Measurements from ENCODE around the gene HERC2.

Gene HERC2

DNA sequence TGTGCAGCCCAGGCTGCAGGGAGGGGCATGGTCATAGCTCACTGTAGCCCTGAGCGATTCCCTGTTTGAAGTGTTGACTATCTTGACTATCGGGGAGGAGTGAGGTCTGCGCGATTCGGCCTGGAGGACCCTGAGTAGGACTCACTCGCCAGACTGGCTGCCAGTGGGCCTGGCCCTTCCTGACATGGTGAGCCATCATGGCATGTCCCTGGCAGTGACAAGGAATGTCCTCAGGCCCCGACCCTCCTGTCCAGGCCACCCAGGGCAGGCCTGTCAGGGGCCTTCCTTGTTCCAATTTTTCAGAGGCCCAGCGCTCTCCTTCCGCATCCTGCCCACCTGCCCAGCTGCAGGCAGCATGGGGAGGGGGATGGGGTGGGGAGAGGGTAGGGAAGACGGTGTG is 217.7 kb downstream of the HERC2 start:
- peaks cover 56% of the 10 kb centered on the region for H3K27me3 ChIP-seq

DNA sequence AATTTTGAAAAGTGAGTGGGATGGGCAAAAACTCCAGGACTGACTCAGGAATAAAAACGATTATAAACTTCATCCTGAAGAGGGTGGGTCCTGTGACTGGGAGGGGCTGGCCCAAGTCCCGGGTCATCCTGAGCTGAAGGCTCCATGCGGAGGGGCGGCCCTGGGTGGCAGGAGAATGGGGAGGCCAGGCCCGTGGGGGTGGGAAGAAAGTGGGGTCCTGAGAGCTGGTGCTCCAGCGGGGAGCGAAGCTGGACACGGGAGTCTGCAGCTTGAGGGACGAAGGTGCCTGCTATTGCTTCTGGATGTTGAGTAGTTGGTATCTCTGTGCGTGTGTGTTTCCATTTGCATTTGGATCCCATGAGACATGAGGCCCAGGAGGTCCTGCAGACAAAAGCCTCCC is 218.1 kb downstream of the HERC2 start:
- H3K4me1 ChIP-seq = peaks cover 41% of the 10 kb centered on the region
- H3K36me3 ChIP-seq = no peaks in the 10 kb centered on the region
- no peaks in the 10 kb centered on the region for H3K9me3 ChIP-seq
- no peak overlapping the region for H3K27ac ChIP-seq
- peaks cover 60% of the 10 kb centered on the region for H3K27me3 ChIP-seq
- H3K4me3 ChIP-seq = no peak overlapping the region
- H4K20me1 ChIP-seq = peaks cover 23% of the 10 kb centered on the region
- no peak overlapping the region for H3K9ac ChIP-seq
- H3K4me2 ChIP-seq = no peak overlapping the region
- TF ChIP-seq Cebpa-rat (IDR thresholded peaks at IDR 0.05) = no peak

More for the DNA sequence above, 217.7 kb downstream of the HERC2 start:
- H3K4me3 ChIP-seq = no peak overlapping the region
- TF ChIP-seq Cebpa-rat (IDR thresholded peaks at IDR 0.05) = no peak
- no peak overlapping the region for H3K4me2 ChIP-seq
- H3K9ac ChIP-seq = no peak overlapping the region
- no peak overlapping the region for H3K27ac ChIP-seq
- H3K4me1 ChIP-seq = peaks cover 38% of the 10 kb centered on the region
- H3K9me3 ChIP-seq = no peaks in the 10 kb centered on the region
- H3K36me3 ChIP-seq = no peaks in the 10 kb centered on the region
- H4K20me1 ChIP-seq = peaks cover 26% of the 10 kb centered on the region

DNA sequence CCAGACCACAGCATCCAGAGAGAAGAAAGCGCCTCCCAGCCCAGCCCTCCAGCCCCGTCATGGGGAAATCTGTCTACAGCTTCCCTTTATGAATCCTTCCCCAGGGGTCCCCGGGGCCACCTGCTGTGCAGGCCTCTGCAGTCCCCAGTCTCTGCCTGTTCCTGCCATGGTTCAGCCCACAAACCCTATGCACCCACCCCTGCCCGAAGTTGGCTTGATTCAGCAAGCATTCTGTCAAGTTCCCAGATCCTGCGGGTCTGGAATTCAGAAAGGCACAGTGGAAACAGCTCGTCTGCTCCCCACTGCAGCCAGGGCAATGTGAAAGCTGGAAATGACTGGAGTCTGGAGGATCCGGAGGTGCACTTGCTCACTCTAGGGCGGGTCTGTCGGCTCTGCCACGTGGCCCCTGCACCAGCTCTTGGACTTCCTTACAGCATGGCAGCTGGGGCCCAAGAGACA is 220.0 kb downstream of the HERC2 start:
- H3K9me3 ChIP-seq = no peaks in the 10 kb centered on the region
- no peaks in the 10 kb centered on the region for H3K36me3 ChIP-seq
- no peak overlapping the region for H3K9ac ChIP-seq
- peaks cover 44% of the 10 kb centered on the region for H3K4me1 ChIP-seq
- H3K27me3 ChIP-seq = peaks cover 67% of the 10 kb centered on the region
- no peak overlapping the region for H3K27ac ChIP-seq
- H3K4me3 ChIP-seq = no peak overlapping the region
- no peak for TF ChIP-seq Cebpa-rat (IDR thresholded peaks at IDR 0.05)
- H4K20me1 ChIP-seq = peaks cover 30% of the 10 kb centered on the region
- H3K4me2 ChIP-seq = peak overlapping the region; percentile 36

DNA sequence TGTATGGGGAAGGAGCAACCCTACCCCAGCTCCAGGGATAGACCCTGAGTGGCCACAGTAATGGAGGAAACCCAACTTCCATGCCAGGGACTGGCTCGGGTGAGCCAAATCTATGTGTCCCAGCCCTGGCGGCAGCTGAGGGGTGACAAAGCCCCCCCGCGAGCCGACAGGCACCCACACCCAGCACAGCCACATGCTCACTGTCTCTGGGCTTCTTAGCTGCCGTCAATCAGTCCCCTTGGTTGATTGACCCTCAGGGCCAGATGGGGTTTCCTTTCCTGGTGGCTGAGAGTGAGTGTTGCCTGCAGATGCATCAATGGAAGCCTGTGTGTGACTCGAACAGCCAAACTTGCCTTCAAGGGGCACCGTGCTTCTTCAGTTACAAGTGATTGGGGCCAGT is 220.8 kb downstream of the HERC2 start:
- Histone ChIP-seq H3K4me2 (peak overlapping the region; percentile 36; the same call in 1 of the 2 replicates), H3K4me3 (no peak overlapping the region), H3K9ac (no peak overlapping the region), H3K9me3 (no peaks in the 10 kb centered on the region), H3K4me1 (peaks cover 44% of the 10 kb centered on the region), H4K20me1 (peaks cover 30% of the 10 kb centered on the region), H3K27me3 (peaks cover 67% of the 10 kb centered on the region), H3K36me3 (no peaks in the 10 kb centered on the region), H3K27ac (no peak overlapping the region)
- no peak for TF ChIP-seq Cebpa-rat (IDR thresholded peaks at IDR 0.05)

DNA sequence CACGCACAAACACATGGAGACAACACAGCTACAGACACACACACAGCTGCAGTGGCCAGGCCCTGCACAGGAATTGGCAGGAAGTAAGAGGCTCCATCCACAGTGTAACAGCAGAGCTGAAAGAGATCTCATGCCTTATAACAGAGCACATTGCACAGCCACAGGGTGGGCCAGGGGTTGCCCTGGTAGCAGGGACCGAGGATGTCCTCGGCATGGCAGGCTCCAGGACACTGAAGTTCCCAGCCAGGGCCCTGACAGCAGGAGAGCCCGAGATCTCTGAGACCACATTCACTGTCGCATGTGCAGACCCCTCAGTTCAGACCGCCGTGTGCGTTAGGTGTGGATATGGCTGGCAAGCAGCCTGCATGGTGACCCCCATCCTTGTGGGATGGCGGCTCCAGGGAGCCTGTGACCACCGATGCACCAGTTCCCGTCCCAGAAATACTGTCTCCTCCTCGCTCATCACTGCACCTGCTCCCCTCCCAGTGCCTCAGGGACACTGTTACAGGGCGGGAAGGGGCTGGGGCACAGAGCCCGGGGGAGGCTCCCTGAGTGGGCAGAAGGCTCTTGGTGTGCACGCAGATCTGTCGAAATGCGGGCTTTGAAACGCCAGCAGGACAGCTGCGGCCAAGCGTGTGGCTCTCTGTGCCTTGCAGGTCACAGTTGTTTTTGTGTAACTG is 221.3 kb downstream of the HERC2 start:
- Histone ChIP-seq H3K4me1 (peaks cover 43% of the 10 kb centered on the region), H4K20me1 (peaks cover 29% of the 10 kb centered on the region), H3K27ac (no peak overlapping the region), H3K9me3 (no peaks in the 10 kb centered on the region), H3K9ac (no peak overlapping the region), H3K36me3 (no peaks in the 10 kb centered on the region), H3K27me3 (peaks cover 67% of the 10 kb centered on the region), H3K4me3 (no peak overlapping the region), H3K4me2 (no peak overlapping the region)
- no peak for TF ChIP-seq Cebpa-rat (IDR thresholded peaks at IDR 0.05)

DNA sequence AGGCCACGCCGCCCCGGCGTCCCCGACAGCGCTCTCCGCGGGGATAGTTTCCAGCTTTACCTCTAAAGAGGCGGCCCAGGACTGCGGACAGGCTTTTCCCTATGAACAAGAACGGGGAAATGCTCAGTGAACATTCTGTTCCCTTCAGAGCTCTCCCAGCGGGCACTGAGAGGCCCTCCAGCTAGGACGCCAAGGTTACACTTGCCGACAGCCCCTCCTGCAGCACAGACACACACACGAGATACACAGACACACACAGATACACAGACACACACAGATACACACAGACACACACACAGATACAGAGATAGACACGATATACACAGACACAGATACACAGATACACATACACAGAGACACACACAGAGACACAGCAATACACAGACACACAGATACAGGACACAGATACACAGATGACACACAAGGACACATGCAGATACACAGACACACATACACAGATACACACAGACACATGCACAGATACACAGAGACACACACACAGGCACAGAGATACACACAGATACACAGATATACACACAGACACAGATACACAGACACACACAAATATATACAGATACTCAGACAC is 222.3 kb downstream of the HERC2 start:
- Histone ChIP-seq H3K27me3 (peaks cover 67% of the 10 kb centered on the region), H4K20me1 (peaks cover 39% of the 10 kb centered on the region), H3K4me1 (peaks cover 49% of the 10 kb centered on the region), H3K4me3 (peak overlapping the region; percentile 60), H3K9ac (no peak overlapping the region), H3K27ac (no peak overlapping the region), H3K9me3 (no peaks in the 10 kb centered on the region), H3K36me3 (no peaks in the 10 kb centered on the region), H3K4me2 (peak overlapping the region; percentile 92)
- TF ChIP-seq Cebpa-rat (IDR thresholded peaks at IDR 0.05) = no peak

DNA sequence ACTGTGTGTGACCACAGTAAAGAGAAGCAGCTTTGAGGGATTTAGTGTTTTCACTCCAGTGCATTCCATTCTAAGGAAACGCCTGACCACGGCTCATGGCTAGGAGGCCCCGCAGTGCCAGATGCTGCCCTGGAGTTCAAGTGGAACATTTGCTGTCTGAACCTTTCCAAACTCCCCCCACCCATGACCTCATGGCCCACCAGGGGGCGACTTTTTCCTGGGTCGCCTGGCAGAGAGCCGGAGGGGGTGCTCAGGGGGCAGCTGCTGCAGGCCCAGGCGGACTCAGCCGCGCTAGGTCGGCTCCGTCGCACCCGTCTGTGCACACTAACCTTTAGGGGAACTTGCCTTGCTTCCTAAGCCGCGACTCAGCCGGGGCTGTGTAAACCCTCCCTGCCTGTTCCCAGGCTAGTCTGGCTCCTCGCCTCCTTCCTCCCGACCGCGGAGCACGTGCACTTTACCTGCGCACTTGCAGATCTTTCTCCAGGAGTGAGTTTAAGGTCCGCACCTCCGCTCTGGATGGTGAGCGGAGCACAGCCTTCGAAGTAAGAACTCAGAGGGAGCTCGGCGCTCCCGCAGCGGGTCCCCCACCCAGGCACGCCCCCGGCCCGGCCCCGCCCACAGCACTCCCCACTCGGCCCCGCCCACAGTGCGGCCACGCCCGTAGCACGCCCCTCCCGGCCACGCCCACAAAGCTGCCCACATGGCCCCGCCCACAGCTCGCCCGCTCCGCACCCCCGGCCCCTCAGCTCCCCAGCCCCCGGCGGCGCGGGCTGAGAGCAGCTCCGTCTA is 223.0 kb downstream of the HERC2 start, which contains the start of gene OCA2:
Gene OCA2, minus strand, starts transcription at position 550 of the 789 bp plus-strand sequence. CDS start 17,441 bp downstream, outside the sequence.
- peaks cover 54% of the 10 kb centered on the region for H3K4me1 ChIP-seq
- no peak within 1 kb of the TSS for H3K27ac ChIP-seq
- H3K9ac ChIP-seq = no peak within 1 kb of the TSS
- H3K4me2 ChIP-seq = peak within 1 kb of the TSS; percentile 92
- H3K27me3 ChIP-seq = peaks cover 74% of the 10 kb centered on the region
- peaks cover 46% of the 10 kb centered on the region for H4K20me1 ChIP-seq
- H3K9me3 ChIP-seq = peaks cover 3% of the 10 kb centered on the region; the same call in 1 of the 2 replicates
- no peaks in the 10 kb centered on the region for H3K36me3 ChIP-seq
- peak within 1 kb of the TSS; percentile 60 for H3K4me3 ChIP-seq
- TF ChIP-seq Cebpa-rat (IDR thresholded peaks at IDR 0.05) = no peak

DNA sequence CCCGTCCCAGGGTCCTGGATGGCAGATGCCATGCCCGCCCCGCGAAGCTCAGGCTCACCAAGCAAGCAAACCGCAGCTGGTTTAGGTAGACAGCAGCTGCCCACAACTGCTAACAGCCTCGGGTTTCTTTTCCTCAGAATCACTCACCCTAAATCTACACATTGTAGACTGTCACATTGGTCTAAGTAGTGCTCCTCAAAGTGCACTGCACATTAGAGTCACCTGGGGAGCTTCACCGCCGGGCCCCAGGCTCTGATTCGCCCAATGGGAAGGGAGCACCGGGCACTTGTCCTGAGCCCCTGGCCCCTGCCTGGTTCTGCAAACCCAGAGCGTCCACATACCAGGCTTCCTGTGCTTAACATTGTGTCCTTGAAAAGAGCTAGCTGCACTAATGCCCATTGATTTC is 223.6 kb downstream of the HERC2 start:
- Histone ChIP-seq H3K36me3 (no peaks in the 10 kb centered on the region), H3K4me1 (peaks cover 54% of the 10 kb centered on the region), H3K4me2 (peak overlapping the region; percentile 92), H3K9me3 (peaks cover 3% of the 10 kb centered on the region; the same call in 1 of the 2 replicates), H3K4me3 (peak overlapping the region; percentile 60), H3K27ac (no peak overlapping the region), H3K9ac (no peak overlapping the region), H4K20me1 (peaks cover 49% of the 10 kb centered on the region), H3K27me3 (peaks cover 80% of the 10 kb centered on the region)
- no peak for TF ChIP-seq Cebpa-rat (IDR thresholded peaks at IDR 0.05)

DNA sequence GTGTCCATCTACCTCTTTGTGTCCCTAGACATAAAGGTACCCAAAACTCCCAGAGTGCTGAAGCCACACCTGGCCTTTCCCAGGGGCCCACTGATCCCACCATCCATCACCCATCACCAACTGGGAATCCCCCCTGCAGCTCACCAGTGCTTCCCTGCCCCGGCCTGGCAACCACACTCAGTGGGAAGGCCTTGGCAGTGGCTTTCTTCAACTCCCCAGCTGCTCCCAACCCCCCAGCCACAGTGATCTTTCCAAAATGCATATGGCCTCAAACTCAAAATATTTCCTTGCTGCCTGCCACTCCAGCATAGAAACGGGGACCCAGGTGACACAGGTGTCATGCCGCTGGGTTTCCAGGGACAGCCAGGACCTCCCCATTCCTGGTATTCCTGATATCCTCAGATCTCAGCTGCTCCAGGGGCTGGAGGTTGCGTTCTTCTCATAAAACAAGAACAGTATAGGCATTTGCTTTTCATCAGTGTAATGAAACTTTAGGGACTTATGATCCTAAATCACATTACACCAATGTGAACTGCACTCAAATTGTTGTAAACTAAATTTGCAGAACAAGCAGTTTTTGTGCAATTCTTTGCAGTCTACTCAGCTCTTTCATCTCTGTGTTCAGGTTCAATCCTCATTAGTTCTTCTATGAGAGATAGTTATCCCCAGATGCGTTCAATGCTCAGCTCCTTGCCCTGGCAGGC is 224.2 kb downstream of the HERC2 start:
- Histone ChIP-seq H3K27me3 (peaks cover 85% of the 10 kb centered on the region), H3K9ac (no peak overlapping the region), H3K4me2 (peak overlapping the region; percentile 92), H3K36me3 (no peaks in the 10 kb centered on the region), H3K4me1 (peaks cover 54% of the 10 kb centered on the region), H4K20me1 (peaks cover 49% of the 10 kb centered on the region), H3K4me3 (no peak overlapping the region), H3K9me3 (peaks cover 3% of the 10 kb centered on the region; the same call in 1 of the 2 replicates), H3K27ac (no peak overlapping the region)
- no peak for TF ChIP-seq Cebpa-rat (IDR thresholded peaks at IDR 0.05)
